GM12878 (cell line): ENCODE measurements around the gene SSBP3. TPM values are rescaled to one million over a fixed set of nuclear protein-coding genes. Genes with fewer than 3 reads are reported as not detected.

ENCODE experiments used
- ATAC-seq: fragments of 200-7000 bp; cut with Tn5 transposase; 3 replicates; pipeline ENCODE4 v1.9.1; 2020; ENCODE audit warnings: mild to moderate bottlenecking, moderate library complexity
- BruUV-seq: library from RNA; stranded (reverse); fragments of 400-500 nt; replicated peaks from 2 replicates; lab custom pipeline; 2021; lab: Mats Ljungman, UMichigan
- CTCF ChIA-PET: fragments of 300-600 bp; sonication (Branson Sonifier 250); formaldehyde crosslinking; extraction: SDS; loops from one replicate; lab custom pipeline; 2021; ENCODE audit warnings: inconsistent platforms; lab: Yijun Ruan, JAX
- POLR2A ChIA-PET: fragments of 350-600 bp; formaldehyde crosslinking; extraction: SDS; loops from one replicate; lab custom pipeline; 2021; ENCODE audit warnings: inconsistent platforms; lab: Charles Lee
- RAD21 ChIA-PET: fragments of 300-600 bp; sonication (Branson Sonifier 250); formaldehyde crosslinking; loops from one replicate; lab custom pipeline; 2023; ENCODE audit warnings: antibody characterized with exemption; ENCODE audit not compliant: unreplicated experiment; lab: Charles Lee
- SMC1A ChIA-PET: fragments of 300-600 bp; sonication (Branson Sonifier 250); formaldehyde crosslinking; loops from one replicate; lab custom pipeline; 2023; ENCODE audit not compliant: unreplicated experiment, uncharacterized antibody; lab: Charles Lee
- DNase-seq: peaks from one replicate; pipeline ENCODE4 v3.0.0-alpha.2; 2011; ENCODE audit warnings: low read depth, low spot score
- FAIRE-seq: peaks from 3 replicates; lab custom pipeline; 2011; peaks lifted over from hg19 to GRCh38; lab: Jason Lieb, UNC
- H2AFZ ChIP-seq: 2 replicates; pipeline ENCODE4 v1.6.0; 2011; ENCODE audit warnings: low read depth, low read length, control low read depth; ENCODE audit not compliant: control insufficient read depth
- H3K27ac ChIP-seq: 2 replicates; pipeline ENCODE4 v1.5.1; 2011; ENCODE audit warnings: control low read depth; ENCODE audit not compliant: control insufficient read depth, insufficient read depth
- H3K27me3 ChIP-seq, 2 experiments: replicated peaks in 1 of 2; 2 replicates each; pipeline versions ENCODE4 v1.6.0 to v1.6.1; 2011; ENCODE audit warnings: low read length in 1 of 2; ENCODE audit not compliant: control insufficient read depth in 2 of 2, insufficient read depth in 2 of 2
- H3K36me3 ChIP-seq, 2 experiments: 2 replicates each; pipeline ENCODE4 v1.5.1; 2011; ENCODE audit warnings: low read length in 1 of 2; ENCODE audit not compliant: control insufficient read depth in 2 of 2, insufficient read depth in 2 of 2
- H3K4me1 ChIP-seq: 2 replicates; pipeline ENCODE4 v1.6.1; 2011; ENCODE audit warnings: mild to moderate bottlenecking, low read length, moderate library complexity, mixed read lengths; ENCODE audit not compliant: control insufficient read depth, insufficient read depth
- H3K4me2 ChIP-seq: 2 replicates; pipeline ENCODE4 v1.6.0; 2011; ENCODE audit warnings: control low read depth; ENCODE audit not compliant: control insufficient read depth, insufficient read depth
- H3K4me3 ChIP-seq: fragments of 200-600 bp; sonication (generic); 2 replicates; pipeline ENCODE4 v1.5.1; 2016
- H3K79me2 ChIP-seq: 2 replicates; pipeline ENCODE4 v1.6.0; 2011; ENCODE audit warnings: low read length; ENCODE audit not compliant: control insufficient read depth, insufficient read depth
- H3K9ac ChIP-seq: 2 replicates; pipeline ENCODE4 v1.8.0; 2011; ENCODE audit warnings: low read length, control low read depth, mixed read lengths; ENCODE audit not compliant: control insufficient read depth, insufficient read depth
- H3K9me3 ChIP-seq: replicated peaks from 3 replicates; pipeline ENCODE4 v1.5.1; 2011; ENCODE audit warnings: mild to moderate bottlenecking, low read length; ENCODE audit not compliant: control insufficient read depth, insufficient read depth
- H4K20me1 ChIP-seq: 2 replicates; pipeline ENCODE4 v1.6.0; 2011; ENCODE audit not compliant: control insufficient read depth, insufficient read depth
- ASH2L ChIP-seq: fragments of 300-600, 200-600 bp; sonication (generic); IDR thresholded peaks from 2 replicates; pipeline ENCODE4 v1.6.1; 2017; ENCODE audit warnings: low read depth, mild to moderate bottlenecking, borderline replicate concordance
- BCLAF1 ChIP-seq: fragments of 450-650 bp; IDR thresholded peaks from 2 replicates; pipeline ENCODE4 v1.6.1; 2017; ENCODE audit warnings: antibody characterized with exemption, mild to moderate bottlenecking, moderate library complexity
- BHLHE40 ChIP-seq, 2 experiments: fragments of 450-650 bp in 1 of 2; IDR thresholded peaks; 2 replicates each; pipeline ENCODE4 v1.6.1; 2011 to 2017; ENCODE audit warnings: low read depth in 2 of 2, borderline replicate concordance in 1 of 2, improper control_type of control experiment in 1 of 2, low read length in 1 of 2, mild to moderate bottlenecking in 1 of 2
- CEBPB ChIP-seq, 2 experiments: fragments of 150-350 bp in 1 of 2; IDR thresholded peaks; 2 replicates each; pipeline ENCODE4 v1.6.1; 2012 to 2014; ENCODE audit warnings: low read depth in 2 of 2, low read length in 2 of 2, borderline replicate concordance in 1 of 2, inconsistent platforms in 1 of 2
- IKZF1 ChIP-seq: fragments of 450-650 bp; conservative IDR thresholded peaks from 2 replicates; pipeline ENCODE4 v1.6.1; 2017; ENCODE audit warnings: antibody characterized with exemption, mild to moderate bottlenecking
- NRF1 ChIP-seq: conservative IDR thresholded peaks from 2 replicates; pipeline ENCODE4 v1.6.1; 2011; ENCODE audit warnings: mild to moderate bottlenecking, low read depth, low read length, improper control_type of control experiment
- PKNOX1 ChIP-seq: fragments of 450-650 bp; IDR thresholded peaks from 2 replicates; pipeline ENCODE4 v1.6.1; 2016; ENCODE audit warnings: mild to moderate bottlenecking
- POLR2AphosphoS5 ChIP-seq: IDR thresholded peaks from 2 replicates; pipeline ENCODE4 v1.6.1; 2011; ENCODE audit warnings: mild to moderate bottlenecking, low read length, inconsistent platforms
- RB1 ChIP-seq: fragments of 450-650 bp; formaldehyde crosslinking; IDR thresholded peaks from 2 replicates; pipeline ENCODE4 v1.6.1; 2017; ENCODE audit warnings: mild to moderate bottlenecking, borderline replicate concordance
- SMAD1 ChIP-seq: fragments of 450-650 bp; IDR thresholded peaks from 2 replicates; pipeline ENCODE4 v1.6.1; 2018; ENCODE audit warnings: mild to moderate bottlenecking, low read depth; ENCODE audit not compliant: partially characterized antibody
- SREBF2 ChIP-seq: IDR thresholded peaks from 2 replicates; pipeline ENCODE4 v1.6.1; 2012; ENCODE audit warnings: mild to moderate bottlenecking, low read length
- TARDBP ChIP-seq: IDR thresholded peaks from 2 replicates; pipeline ENCODE4 v1.6.1; 2016; ENCODE audit warnings: borderline replicate concordance
- ZNF622 ChIP-seq: fragments of 450-650 bp; IDR thresholded peaks from 2 replicates; pipeline ENCODE4 v1.6.1; 2017; ENCODE audit warnings: mild to moderate bottlenecking, inconsistent platforms
- WGBS: methylation state at CpG from one replicate; pipeline ENCODE4 v1.1.6; 2016; ENCODE audit warnings: low lambda C conversion rate; ENCODE audit not compliant: insufficient replicate concordance, insufficient coverage; ENCODE audit errors: missing lambda C conversion rate; 5-methylcytosine and 5-hydroxymethylcytosine counted together
- in situ Hi-C: fragments of 300-500 bp; cut with MboI; formaldehyde crosslinking; loops from 9 replicates; pipeline ENCODE4 v1.14.3; 2018; ENCODE audit warnings: mixed read lengths
- intact Hi-C: fragments of 100-400 bp; cut with micrococcal nuclease; formaldehyde crosslinking; loops from one replicate; pipeline ENCODE4 v1.14.2; 2022; ENCODE audit not compliant: unreplicated experiment
- polyA plus RNA-seq, 11 experiments: library from polyadenylated mRNA; depleted of rRNA in 4 of 11; unstranded in 6 of 11; stranded (reverse) in 5 of 11; fragments of >200 nt; fragmentation: Nextera tagmentation in 4 of 11; fragmentation: Illumina TruSeq in 1 of 11; extraction: Ambion mirVana in 4 of 11; extraction: Trizol in 1 of 11; gene quantifications; 1 replicate in 1 of 11; 2 replicates in 10 of 11; pipeline versions ENCODE4 v1.2.1 to v1.2.3, GENCODE V29; 2011 to 2016; ENCODE audit warnings: inconsistent platforms in 2 of 11, missing spikeins in 2 of 11, low read depth in 1 of 11
- total RNA-seq, 4 experiments: library from RNA; depleted of rRNA in 3 of 4; stranded (reverse); fragments of >200 nt in 3 of 4; fragmentation: Illumina TruSeq in 1 of 4; extraction: Trizol in 1 of 4; gene quantifications; 2 replicates each; pipeline versions ENCODE4 v1.2.1 to v1.2.3, GENCODE V29; 2013 to 2021
- TF ChIP-seq, protein P1 (sequence below): IDR thresholded peaks from 2 replicates; pipeline ENCODE4 v1.6.1; 2012; ENCODE audit warnings: low read depth, low read length, improper control_type of control experiment

Gene SSBP3
- total and polyA plus RNA-seq, 10 of the 15 experiments (the other 5 are each of a cell fraction or from before 2014, with no cell fraction given), result 4.1 to 51.7 (median 17.1) TPM

DNA sequence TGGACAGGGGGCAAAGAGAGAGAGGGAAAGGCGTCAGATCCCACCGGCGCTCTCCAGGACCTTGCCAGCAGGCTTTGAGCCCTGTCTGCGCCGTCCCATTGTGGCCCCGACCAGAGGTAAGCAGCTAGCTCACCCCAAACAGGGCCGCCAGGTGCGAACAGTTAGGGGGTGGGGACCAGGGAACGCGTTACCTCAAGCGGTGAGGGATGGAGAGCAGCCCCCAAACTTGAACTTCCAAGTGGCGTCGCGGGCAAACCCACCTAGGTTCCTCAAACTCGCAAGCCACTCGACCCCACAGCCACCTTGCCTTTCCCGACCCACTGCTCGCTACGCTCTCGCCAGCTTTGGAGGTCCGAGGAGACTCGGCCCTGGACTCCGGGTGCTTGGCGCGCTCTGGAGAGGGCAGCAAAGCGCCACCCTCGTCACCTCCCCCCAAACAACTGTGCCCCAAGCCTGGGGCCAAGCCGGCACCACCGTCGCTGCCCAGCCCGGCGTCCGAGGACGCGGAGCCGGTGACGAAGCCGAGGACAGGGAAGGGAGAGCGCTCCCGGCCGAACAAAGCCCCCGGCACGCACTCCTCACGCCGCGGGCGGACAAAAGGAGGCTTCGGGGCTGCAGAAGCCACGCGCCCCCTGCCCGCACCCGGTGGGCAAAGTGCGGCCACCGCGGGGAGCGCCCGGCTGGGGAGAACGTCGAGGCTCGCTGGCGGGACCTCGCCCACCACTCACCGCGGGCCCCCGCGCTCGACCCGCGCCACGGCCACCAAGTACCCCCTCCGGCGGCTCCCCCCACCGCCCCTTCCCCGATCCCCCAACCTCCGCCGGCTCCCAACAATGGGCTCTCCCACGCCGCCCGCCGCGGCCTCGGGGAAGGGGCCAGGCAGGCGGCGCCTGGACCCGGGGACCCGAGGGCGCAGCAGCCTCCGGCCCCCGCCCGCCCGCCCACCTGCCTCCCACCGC lies 976 bp downstream of the SSBP3 start:
- peak overlapping the region; percentile 60; the same call in 1 of the 2 replicates for H3K9ac ChIP-seq
- no peak for DNase-seq
- WGBS, result 4% methylated on average over 73 of the region's 92 CpGs
- RAD21 ChIA-PET, result interaction anchor here (1.1 to 2.5 kb wide), 5 partner anchors 24 to 460 kb away, joined by 3 to 25 read pairs (median 3); partner anchors contain the start of gene IFT25
- peak; percentile 17; the same call in 2 of the 3 replicates for ATAC-seq
- SMC1A ChIA-PET, result interaction anchor here (0.7 to 2.0 kb wide), 7 partner anchors 47 to 224 kb away, joined by 3 to 7 read pairs (median 3); no protein-coding TSS in a partner anchor
- CTCF ChIA-PET, result interaction anchor here (0.6 to 1.8 kb wide), 6 partner anchors 18 to 395 kb away, joined by 3 to 10 read pairs (median 4); partner anchors contain the start of gene TTC22
- POLR2A ChIA-PET, result interaction anchor here (0.6 to 1.0 kb wide), 4 partner anchors 28 to 439 kb away, joined by 3 to 4 read pairs (median 3); no protein-coding TSS in a partner anchor
- H3K4me1 ChIP-seq, result peaks cover 38% of the 10 kb centered on the region
- H4K20me1 ChIP-seq, result no peaks in the 10 kb centered on the region
- peaks cover 0 to 18% of the 10 kb centered on the region in 2 experiments; a peak in 3 of 4 replicates for H3K36me3 ChIP-seq
- H3K27ac ChIP-seq, result peak overlapping the region; percentile 29
- no peaks in the 10 kb centered on the region for H3K27me3 ChIP-seq
- in situ Hi-C loops (no loop called here), intact Hi-C loops (loop anchor here (2.0 to 5.0 kb wide), 6 partner anchors 28 to 407 kb away; partner anchors contain the start of genes CYB5RL and MRPL37)
- FAIRE-seq, result no peak
- peaks cover 31% of the 10 kb centered on the region for H3K79me2 ChIP-seq
- H2AFZ ChIP-seq, result peak overlapping the region; percentile 1; the same call in 1 of the 2 replicates
- no TSS peak for BruUV-seq
- peak overlapping the region; percentile 96 for H3K4me2 ChIP-seq
- H3K4me3 ChIP-seq, result peak overlapping the region; percentile 96
- H3K9me3 ChIP-seq, result no peaks in the 10 kb centered on the region
- TF ChIP-seq TARDBP (no peak), POLR2AphosphoS5 (no peak), BHLHE40 (IDR thresholded peaks at IDR 0.05; ENCODE audit: borderline replicate concordance in 1 of 2, low read depth in 2 of 2, low read length in 1 of 2) (peak in 1 of 2 experiments; percentile 23; a peak in 1 of 4 replicates), NRF1 (no peak), CEBPB (IDR thresholded peaks at IDR 0.05; ENCODE audit: borderline replicate concordance in 1 of 2, low read depth in 2 of 2, low read length in 2 of 2) (no peak), SMAD1 (no peak), IKZF1 (peak; percentile 44), RB1 (no peak), SREBF2 (no peak), PKNOX1 (no peak), ZNF622 (no peak), ASH2L (no peak), BCLAF1 (no peak)
- TF ChIP-seq, protein P1, sequence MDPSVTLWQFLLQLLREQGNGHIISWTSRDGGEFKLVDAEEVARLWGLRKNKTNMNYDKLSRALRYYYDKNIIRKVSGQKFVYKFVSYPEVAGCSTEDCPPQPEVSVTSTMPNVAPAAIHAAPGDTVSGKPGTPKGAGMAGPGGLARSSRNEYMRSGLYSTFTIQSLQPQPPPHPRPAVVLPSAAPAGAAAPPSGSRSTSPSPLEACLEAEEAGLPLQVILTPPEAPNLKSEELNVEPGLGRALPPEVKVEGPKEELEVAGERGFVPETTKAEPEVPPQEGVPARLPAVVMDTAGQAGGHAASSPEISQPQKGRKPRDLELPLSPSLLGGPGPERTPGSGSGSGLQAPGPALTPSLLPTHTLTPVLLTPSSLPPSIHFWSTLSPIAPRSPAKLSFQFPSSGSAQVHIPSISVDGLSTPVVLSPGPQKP, result no peak
